Measurements from ENCODE around the gene CST8. TPM values are rescaled to one million over a fixed set of nuclear protein-coding genes. Genes with fewer than 3 reads are reported as not detected.

Gene CST8
- total RNA-seq, 4 donors from 2014 or later, result not detected

DNA sequence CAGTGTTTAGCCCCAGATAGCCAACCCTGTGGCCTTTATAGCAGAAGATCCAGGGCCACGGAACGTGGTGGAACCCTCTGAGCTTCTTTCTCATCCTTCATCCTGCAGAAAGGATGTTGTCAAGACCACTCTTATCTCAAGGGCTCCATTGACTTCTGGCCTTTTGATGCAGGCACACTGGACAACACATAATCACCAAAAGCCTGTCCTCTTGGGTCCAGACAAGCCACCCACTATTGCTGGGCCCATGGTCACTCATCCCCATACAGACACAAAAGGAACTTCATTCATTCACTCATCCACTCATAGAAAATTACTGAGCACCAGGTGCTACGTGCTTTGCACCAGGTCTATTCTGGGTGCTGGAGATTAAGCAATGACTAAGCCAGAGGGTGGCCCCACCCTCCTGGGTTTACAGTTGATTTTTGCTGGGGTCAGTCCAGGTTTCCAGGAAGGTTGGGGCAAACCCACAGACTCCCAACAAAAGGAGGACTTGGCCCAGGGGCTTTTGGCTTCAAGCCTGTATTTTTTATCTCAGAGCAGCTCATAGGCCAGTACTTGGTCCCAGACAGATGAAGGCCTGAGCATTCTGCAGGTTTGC lies 2.4 kb downstream of the CST8 start:
- H3K27me3 ChIP-seq, result no peaks in the 10 kb centered on the region
- no peak for TF ChIP-seq POLR2A (IDR thresholded peaks at IDR 0.05)
- DNase-seq, result no peak
- no peaks in the 10 kb centered on the region for H3K9me3 ChIP-seq
- no peaks in the 10 kb centered on the region for H3K4me1 ChIP-seq
- no peaks in the 10 kb centered on the region for H3K36me3 ChIP-seq
- no peak overlapping the region for H3K27ac ChIP-seq
- H3K4me3 ChIP-seq, result no peak overlapping the region

DNA sequence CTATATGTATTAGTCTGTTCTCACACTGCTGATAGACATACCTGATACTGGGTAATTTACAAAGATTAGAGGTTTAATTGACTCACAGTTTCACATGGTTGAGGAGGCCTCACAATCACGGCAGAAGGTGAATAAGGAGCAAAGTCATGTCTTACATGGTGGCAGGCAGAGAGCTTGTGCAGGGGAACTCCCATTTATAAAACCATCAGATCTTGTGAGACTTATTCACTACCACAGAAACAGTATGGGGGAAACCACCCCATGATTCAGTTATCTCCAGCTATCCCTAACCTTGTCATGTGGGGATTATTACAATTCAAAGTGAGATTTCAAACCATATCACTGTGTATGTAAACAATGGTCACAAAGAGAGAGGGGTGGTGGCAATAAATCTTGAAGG lies 6.6 kb downstream of the CST8 start:
- Histone ChIP-seq H3K4me1 (no peaks in the 10 kb centered on the region), H3K27me3 (no peaks in the 10 kb centered on the region), H3K4me3 (no peak overlapping the region), H3K27ac (no peak overlapping the region), H3K9me3 (no peaks in the 10 kb centered on the region), H3K36me3 (no peaks in the 10 kb centered on the region)
- no peak for DNase-seq
- no peak for TF ChIP-seq CTCF (IDR thresholded peaks at IDR 0.05)
- no peak for TF ChIP-seq POLR2A (IDR thresholded peaks at IDR 0.05)

- H3K27me3 ChIP-seq, result no peaks in the 10 kb centered on the region
- H3K9me3 ChIP-seq, result no peaks in the 10 kb centered on the region
- DNase-seq, result no peak
- H3K4me1 ChIP-seq, result no peaks in the 10 kb centered on the region
- TF ChIP-seq CTCF (IDR thresholded peaks at IDR 0.05) (no peak), POLR2A (IDR thresholded peaks at IDR 0.05) (no peak)
- no peak overlapping the region for H3K27ac ChIP-seq
- no peak overlapping the region for H3K4me3 ChIP-seq
- no peaks in the 10 kb centered on the region for H3K36me3 ChIP-seq
These were observed 11.0 kb downstream of the CST8 start for GRCh38 chr20:23501926-23502325.

DNA sequence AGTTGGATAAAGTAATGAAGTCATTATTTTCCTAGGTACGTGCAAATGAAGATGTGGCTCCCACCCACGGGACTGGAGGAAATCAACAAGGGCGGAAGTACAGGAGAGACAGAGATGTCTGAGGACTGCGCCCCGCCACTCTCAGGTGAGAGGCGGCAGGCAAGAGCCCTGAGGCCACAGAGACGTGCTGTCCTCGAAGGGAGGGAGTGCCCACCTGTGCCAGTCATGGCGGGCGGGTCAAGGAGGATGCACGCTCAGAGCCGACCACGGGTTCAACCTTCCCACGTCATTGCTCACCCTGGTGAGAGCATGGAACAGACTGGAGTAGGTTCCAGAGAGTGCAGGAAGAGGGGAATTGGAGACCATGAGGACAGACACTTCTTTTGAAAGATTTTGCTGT lies 12.7 kb downstream of the CST8 start:
- no peak for DNase-seq
- no peak for TF ChIP-seq POLR2A (IDR thresholded peaks at IDR 0.05)
- TF ChIP-seq CTCF (IDR thresholded peaks at IDR 0.05), result no peak
- H3K27ac ChIP-seq, result no peak overlapping the region
- H3K27me3 ChIP-seq, result no peaks in the 10 kb centered on the region
- no peaks in the 10 kb centered on the region for H3K36me3 ChIP-seq
- H3K4me3 ChIP-seq, result no peak overlapping the region
- H3K4me1 ChIP-seq, result no peaks in the 10 kb centered on the region
- no peaks in the 10 kb centered on the region for H3K9me3 ChIP-seq

- Histone ChIP-seq H3K4me1 (no peaks in the 10 kb centered on the region), H3K4me3 (no peak overlapping the region), H3K27me3 (no peaks in the 10 kb centered on the region), H3K27ac (no peak overlapping the region), H3K9me3 (no peaks in the 10 kb centered on the region), H3K36me3 (no peaks in the 10 kb centered on the region)
- no peak for TF ChIP-seq POLR2A (IDR thresholded peaks at IDR 0.05)
- TF ChIP-seq CTCF (IDR thresholded peaks at IDR 0.05), result no peak
- DNase-seq, result no peak
These were observed 16.4 kb downstream of the CST8 start for GRCh38 chr20:23507346-23507745.

- Histone ChIP-seq H3K27ac (no peak overlapping the region), H3K4me3 (no peak overlapping the region), H3K4me1 (no peaks in the 10 kb centered on the region), H3K27me3 (no peaks in the 10 kb centered on the region), H3K9me3 (no peaks in the 10 kb centered on the region), H3K36me3 (no peaks in the 10 kb centered on the region)
- no peak for TF ChIP-seq CTCF (IDR thresholded peaks at IDR 0.05)
- no peak for TF ChIP-seq POLR2A (IDR thresholded peaks at IDR 0.05)
- DNase-seq, result no peak
These were observed 17.7 kb downstream of the CST8 start for GRCh38 chr20:23508449-23509229.

All from Peyer's patch (tissue), 4 donors.